GM12874 (cell line): ENCODE data around the gene ARMC12.
A peak's percentile ranks its signal among the peaks of the same experiment; 100 is the strongest.

Experiments used
- CTCF ChIP-seq: IDR thresholded peaks from 2 replicates; pipeline ENCODE4 v1.5.1; 2011; ENCODE audit warnings: low read depth, mild to moderate bottlenecking, control low read depth, low read length, moderate library complexity; ENCODE audit not compliant: insufficient read depth

ARMC12 gene

GRCh38 chr6:35731736-35732532 is 4.9 kb upstream of the ARMC12 start:
- TF ChIP-seq CTCF, result peak; percentile 28

- TF ChIP-seq CTCF, result no peak
Measured at GRCh38 chr6:35733633-35734032, 3.2 kb upstream of the ARMC12 start.

- no peak for TF ChIP-seq CTCF
Measured at GRCh38 chr6:35735452-35735851, 1.4 kb upstream of the ARMC12 start.

GRCh38 chr6:35736253-35736894 is 458 bp upstream of the ARMC12 start:
- TF ChIP-seq CTCF, result peak; percentile 89

GRCh38 chr6:35737413-35738211 is 780 bp downstream of the ARMC12 start:
- peak; percentile 65 for TF ChIP-seq CTCF

GRCh38 chr6:35739645-35740524 is 3.1 kb downstream of the ARMC12 start:
- no peak for TF ChIP-seq CTCF
